ENCODE results near the gene PDE3A.

DNA sequence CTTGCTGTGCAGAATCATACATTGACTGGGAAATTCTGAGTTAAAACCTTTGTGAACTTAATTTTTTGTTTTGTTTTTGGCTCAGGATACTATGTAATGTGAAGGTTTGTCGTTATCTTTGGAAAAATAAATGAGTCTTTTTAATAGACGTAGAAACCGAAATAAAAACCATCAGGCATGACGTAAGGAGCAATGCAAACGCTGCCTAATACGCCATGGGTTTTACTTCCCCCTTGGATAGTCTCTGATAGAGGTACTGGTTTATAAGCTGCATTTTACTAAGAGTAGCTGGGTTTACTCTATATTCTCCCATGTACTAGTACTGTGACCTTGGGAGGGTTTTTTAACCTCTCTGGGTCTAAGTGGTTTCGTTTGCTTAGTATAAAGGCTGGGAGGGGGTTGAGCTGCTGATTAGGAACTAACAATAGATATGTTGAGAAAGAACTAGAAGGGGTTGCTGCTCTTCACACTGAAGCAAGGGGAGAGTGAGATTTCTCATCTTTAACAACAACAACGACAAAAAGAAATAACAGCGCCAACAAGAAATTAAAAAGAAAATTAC, 260.0 kb downstream of the PDE3A start:
- no peak for TF ChIP-seq CTCF (IDR thresholded peaks at IDR 0.05)
- no peak for TF ChIP-seq POLR2A (IDR thresholded peaks at IDR 0.05)
